HCT116 (cell line): ENCODE results near the gene ORMDL3.

ENCODE experiments used
- CEBPB ChIP-seq: IDR thresholded peaks from 2 replicates; pipeline ENCODE4 v1.6.1; 2012; ENCODE audit warnings: low read depth
- EGR1 ChIP-seq: IDR thresholded peaks from 2 replicates; pipeline ENCODE4 v1.6.1; 2012; ENCODE audit warnings: low read depth
- ELF1 ChIP-seq: IDR thresholded peaks from 2 replicates; pipeline ENCODE4 v1.6.1; 2012; ENCODE audit warnings: low read depth, borderline replicate concordance
- EZH2 ChIP-seq: fragments of 200-600 bp; sonication (generic); IDR thresholded peaks from 2 replicates; pipeline ENCODE4 v1.6.1; 2017; ENCODE audit warnings: antibody characterized with exemption, mixed run types
- FOSL1 ChIP-seq: IDR thresholded peaks from 2 replicates; pipeline ENCODE4 v1.6.1; 2012; ENCODE audit warnings: low read depth
- JUND ChIP-seq: IDR thresholded peaks from 2 replicates; pipeline ENCODE4 v1.6.1; 2012
- POLR2A ChIP-seq: IDR thresholded peaks from 2 replicates; pipeline ENCODE4 v1.7.0; 2011; ENCODE audit warnings: borderline replicate concordance; ENCODE audit not compliant: insufficient read depth, insufficient read length; ENCODE audit errors: extremely low read depth
- POLR2AphosphoS5 ChIP-seq: IDR thresholded peaks from 2 replicates; pipeline ENCODE4 v1.6.1; 2011; ENCODE audit warnings: mild to moderate bottlenecking, low read depth, low read length, moderate library complexity
- RAD21 ChIP-seq: IDR thresholded peaks from 2 replicates; pipeline ENCODE4 v1.6.1; 2012; ENCODE audit warnings: low read depth, mild to moderate bottlenecking
- SIN3A ChIP-seq: IDR thresholded peaks from 2 replicates; pipeline ENCODE4 v1.6.1; 2012; ENCODE audit warnings: low read depth
- SRF ChIP-seq: IDR thresholded peaks from 2 replicates; pipeline ENCODE4 v1.6.1; 2012; ENCODE audit warnings: low read depth
- ZBTB33 ChIP-seq: IDR thresholded peaks from 2 replicates; pipeline ENCODE4 v1.6.1; 2011; ENCODE audit warnings: mild to moderate bottlenecking, low read length, moderate library complexity; ENCODE audit not compliant: insufficient replicate concordance; ENCODE audit errors: extremely low read depth
- TF ChIP-seq, protein P1 (sequence below), 3 experiments: fragments of 200-600 bp in 1 of 3; sonication (generic) in 1 of 3; IDR thresholded peaks in 2 of 3; conservative IDR thresholded peaks in 1 of 3; 2 replicates each; pipeline ENCODE4 v1.5.1; 2012 to 2017; ENCODE audit warnings: low read depth in 2 of 3, low read length in 2 of 3, antibody characterized with exemption in 1 of 3, borderline replicate concordance in 1 of 3, control low read depth in 1 of 3, mild to moderate bottlenecking in 1 of 3, mixed read lengths in 1 of 3, mixed run types in 1 of 3, moderate library complexity in 1 of 3; ENCODE audit not compliant: insufficient read depth in 1 of 3
- TF ChIP-seq, protein P2 (sequence below): IDR thresholded peaks from 2 replicates; pipeline ENCODE4 v1.6.1; 2012; ENCODE audit warnings: low read depth

GRCh38 chr17:39898088-39898487, 29.3 kb downstream of the ORMDL3 start:
- TF ChIP-seq, protein P1, sequence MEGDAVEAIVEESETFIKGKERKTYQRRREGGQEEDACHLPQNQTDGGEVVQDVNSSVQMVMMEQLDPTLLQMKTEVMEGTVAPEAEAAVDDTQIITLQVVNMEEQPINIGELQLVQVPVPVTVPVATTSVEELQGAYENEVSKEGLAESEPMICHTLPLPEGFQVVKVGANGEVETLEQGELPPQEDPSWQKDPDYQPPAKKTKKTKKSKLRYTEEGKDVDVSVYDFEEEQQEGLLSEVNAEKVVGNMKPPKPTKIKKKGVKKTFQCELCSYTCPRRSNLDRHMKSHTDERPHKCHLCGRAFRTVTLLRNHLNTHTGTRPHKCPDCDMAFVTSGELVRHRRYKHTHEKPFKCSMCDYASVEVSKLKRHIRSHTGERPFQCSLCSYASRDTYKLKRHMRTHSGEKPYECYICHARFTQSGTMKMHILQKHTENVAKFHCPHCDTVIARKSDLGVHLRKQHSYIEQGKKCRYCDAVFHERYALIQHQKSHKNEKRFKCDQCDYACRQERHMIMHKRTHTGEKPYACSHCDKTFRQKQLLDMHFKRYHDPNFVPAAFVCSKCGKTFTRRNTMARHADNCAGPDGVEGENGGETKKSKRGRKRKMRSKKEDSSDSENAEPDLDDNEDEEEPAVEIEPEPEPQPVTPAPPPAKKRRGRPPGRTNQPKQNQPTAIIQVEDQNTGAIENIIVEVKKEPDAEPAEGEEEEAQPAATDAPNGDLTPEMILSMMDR (IDR thresholded peaks at IDR 0.05 in 2 of 3, conservative IDR thresholded peaks at IDR 0.05 in 1 of 3; ENCODE audit: borderline replicate concordance in 1 of 3, insufficient read depth in 1 of 3, low read depth in 2 of 3, low read length in 2 of 3), result no peak
- TF ChIP-seq SRF (no peak), RAD21 (no peak), SIN3A (no peak), POLR2A (no peak), POLR2AphosphoS5 (no peak), EZH2 (no peak), ELF1 (no peak), EGR1 (no peak), CEBPB (no peak), JUND (no peak), ZBTB33 (no peak), FOSL1 (no peak)
- TF ChIP-seq, protein P2, sequence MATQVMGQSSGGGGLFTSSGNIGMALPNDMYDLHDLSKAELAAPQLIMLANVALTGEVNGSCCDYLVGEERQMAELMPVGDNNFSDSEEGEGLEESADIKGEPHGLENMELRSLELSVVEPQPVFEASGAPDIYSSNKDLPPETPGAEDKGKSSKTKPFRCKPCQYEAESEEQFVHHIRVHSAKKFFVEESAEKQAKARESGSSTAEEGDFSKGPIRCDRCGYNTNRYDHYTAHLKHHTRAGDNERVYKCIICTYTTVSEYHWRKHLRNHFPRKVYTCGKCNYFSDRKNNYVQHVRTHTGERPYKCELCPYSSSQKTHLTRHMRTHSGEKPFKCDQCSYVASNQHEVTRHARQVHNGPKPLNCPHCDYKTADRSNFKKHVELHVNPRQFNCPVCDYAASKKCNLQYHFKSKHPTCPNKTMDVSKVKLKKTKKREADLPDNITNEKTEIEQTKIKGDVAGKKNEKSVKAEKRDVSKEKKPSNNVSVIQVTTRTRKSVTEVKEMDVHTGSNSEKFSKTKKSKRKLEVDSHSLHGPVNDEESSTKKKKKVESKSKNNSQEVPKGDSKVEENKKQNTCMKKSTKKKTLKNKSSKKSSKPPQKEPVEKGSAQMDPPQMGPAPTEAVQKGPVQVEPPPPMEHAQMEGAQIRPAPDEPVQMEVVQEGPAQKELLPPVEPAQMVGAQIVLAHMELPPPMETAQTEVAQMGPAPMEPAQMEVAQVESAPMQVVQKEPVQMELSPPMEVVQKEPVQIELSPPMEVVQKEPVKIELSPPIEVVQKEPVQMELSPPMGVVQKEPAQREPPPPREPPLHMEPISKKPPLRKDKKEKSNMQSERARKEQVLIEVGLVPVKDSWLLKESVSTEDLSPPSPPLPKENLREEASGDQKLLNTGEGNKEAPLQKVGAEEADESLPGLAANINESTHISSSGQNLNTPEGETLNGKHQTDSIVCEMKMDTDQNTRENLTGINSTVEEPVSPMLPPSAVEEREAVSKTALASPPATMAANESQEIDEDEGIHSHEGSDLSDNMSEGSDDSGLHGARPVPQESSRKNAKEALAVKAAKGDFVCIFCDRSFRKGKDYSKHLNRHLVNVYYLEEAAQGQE, result no peak
